ENCODE data around the gene RFWD3.

RFWD3 gene

GRCh38 chr16:74603848-74604247 lies 62.8 kb downstream of the RFWD3 start:
- TF ChIP-seq ZNF768 (tag by site-specific recombination; IDR thresholded peaks at IDR 0.05) (no peak), OVOL3 (tag by site-specific recombination; IDR thresholded peaks at IDR 0.05) (no peak), ZBTB6 (tag by site-specific recombination; IDR thresholded peaks at IDR 0.05) (peak; percentile 73), ZNF423 (tag by site-specific recombination; IDR thresholded peaks at IDR 0.05) (no peak), ZNF692 (tag by site-specific recombination; IDR thresholded peaks at IDR 0.05) (peak; percentile 98), SP7 (tag by site-specific recombination; IDR thresholded peaks at IDR 0.05) (0 out of 2 replicates have a peak, but pooled peaks have one; percentile 38), ZNF701 (tag by site-specific recombination; IDR thresholded peaks at IDR 0.05) (no peak), HIC1 (tag by site-specific recombination; IDR thresholded peaks at IDR 0.05) (no peak), ZNF335 (tag by site-specific recombination; conservative IDR thresholded peaks at IDR 0.05) (0 out of 2 replicates have a peak, but pooled peaks have one; percentile 23), ZNF501 (tag by site-specific recombination; IDR thresholded peaks at IDR 0.05) (no peak), ZNF211 (tag by site-specific recombination; IDR thresholded peaks at IDR 0.05; ENCODE audit: low read depth) (no peak), ZNF580 (tag by site-specific recombination; IDR thresholded peaks at IDR 0.05) (0 out of 2 replicates have a peak, but pooled peaks have one; percentile 11), GLIS2 (tag by site-specific recombination; IDR thresholded peaks at IDR 0.05) (no peak), ZNF521 (tag by site-specific recombination; IDR thresholded peaks at IDR 0.05) (no peak), ZFP69B (tag by site-specific recombination; IDR thresholded peaks at IDR 0.05) (peak; percentile 95), ZNF169 (tag by site-specific recombination; IDR thresholded peaks at IDR 0.05) (no peak), ZNF791 (tag by site-specific recombination; IDR thresholded peaks at IDR 0.05) (no peak), ZNF311 (tag by site-specific recombination; IDR thresholded peaks at IDR 0.05; ENCODE audit: borderline replicate concordance) (no peak), ZNF629 (tag by site-specific recombination; IDR thresholded peaks at IDR 0.05) (0 out of 2 replicates have a peak, but pooled peaks have one; percentile 16), ZNF843 (tag by site-specific recombination; IDR thresholded peaks at IDR 0.05) (no peak)
- TF ChIP-seq, protein P1, sequence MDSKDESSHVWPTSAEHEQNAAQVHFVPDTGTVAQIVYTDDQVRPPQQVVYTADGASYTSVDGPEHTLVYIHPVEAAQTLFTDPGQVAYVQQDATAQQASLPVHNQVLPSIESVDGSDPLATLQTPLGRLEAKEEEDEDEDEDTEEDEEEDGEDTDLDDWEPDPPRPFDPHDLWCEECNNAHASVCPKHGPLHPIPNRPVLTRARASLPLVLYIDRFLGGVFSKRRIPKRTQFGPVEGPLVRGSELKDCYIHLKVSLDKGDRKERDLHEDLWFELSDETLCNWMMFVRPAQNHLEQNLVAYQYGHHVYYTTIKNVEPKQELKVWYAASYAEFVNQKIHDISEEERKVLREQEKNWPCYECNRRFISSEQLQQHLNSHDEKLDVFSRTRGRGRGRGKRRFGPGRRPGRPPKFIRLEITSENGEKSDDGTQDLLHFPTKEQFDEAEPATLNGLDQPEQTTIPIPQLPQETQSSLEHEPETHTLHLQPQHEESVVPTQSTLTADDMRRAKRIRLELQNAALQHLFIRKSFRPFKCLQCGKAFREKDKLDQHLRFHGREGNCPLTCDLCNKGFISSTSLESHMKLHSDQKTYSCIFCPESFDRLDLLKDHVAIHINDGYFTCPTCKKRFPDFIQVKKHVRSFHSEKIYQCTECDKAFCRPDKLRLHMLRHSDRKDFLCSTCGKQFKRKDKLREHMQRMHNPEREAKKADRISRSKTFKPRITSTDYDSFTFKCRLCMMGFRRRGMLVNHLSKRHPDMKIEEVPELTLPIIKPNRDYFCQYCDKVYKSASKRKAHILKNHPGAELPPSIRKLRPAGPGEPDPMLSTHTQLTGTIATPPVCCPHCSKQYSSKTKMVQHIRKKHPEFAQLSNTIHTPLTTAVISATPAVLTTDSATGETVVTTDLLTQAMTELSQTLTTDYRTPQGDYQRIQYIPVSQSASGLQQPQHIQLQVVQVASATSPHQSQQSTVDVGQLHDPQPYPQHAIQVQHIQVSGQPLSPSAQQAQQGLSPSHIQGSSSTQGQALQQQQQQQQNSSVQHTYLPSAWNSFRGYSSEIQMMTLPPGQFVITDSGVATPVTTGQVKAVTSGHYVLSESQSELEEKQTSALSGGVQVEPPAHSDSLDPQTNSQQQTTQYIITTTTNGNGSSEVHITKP (tag by site-specific recombination; IDR thresholded peaks at IDR 0.05): no peak
- no peak overlapping the region for H3K27ac ChIP-seq (ENCODE audit: extremely low read depth, low read depth, low read length)
- H3K36me3 ChIP-seq (ENCODE audit: control insufficient read depth in 2 of 2, insufficient read depth in 1 of 2, low read length in 2 of 2): no peaks in the 10 kb centered on the region
- H3K4me1 ChIP-seq (ENCODE audit: control insufficient read depth, insufficient read depth, low read length): peaks cover 33% of the 10 kb centered on the region
- H3K4me3 ChIP-seq (ENCODE audit: low read depth, low read length): no peak overlapping the region
- ChIA-PET POLR2A (no interaction called here), CTCF (no interaction called here)
- H3K9me3 ChIP-seq (ENCODE audit: control insufficient read depth, insufficient read depth, low read depth, low read length): no peaks in the 10 kb centered on the region

Data from HEK293 (cell line).